Lower lobe of right lung (tissue), 2 donors: Measurements from ENCODE around the gene CSAD. TPM values are rescaled to one million over a fixed set of nuclear protein-coding genes. Genes with fewer than 3 reads are reported as not detected.

Experiments used
- ATAC-seq, 2 donors: fragments of 200-7000 bp; cut with Tn5 transposase; one replicate each; pipeline ENCODE4 v1.9.1; 2020 to 2022; ENCODE audit warnings: mild to moderate bottlenecking in 2 of 2, moderate library complexity in 2 of 2
- DNase-seq: peaks from one replicate; pipeline ENCODE4 v3.0.0-alpha.2; 2020
- H3K27ac ChIP-seq: fragments of 200-600 bp; one replicate; pipeline ENCODE4 v1.8.0; 2022
- H3K27me3 ChIP-seq: fragments of 200-600 bp; one replicate; pipeline ENCODE4 v1.8.0; 2022; ENCODE audit warnings: low read depth
- H3K36me3 ChIP-seq: fragments of 200-600 bp; one replicate; pipeline ENCODE4 v1.8.0; 2022; ENCODE audit warnings: mild to moderate bottlenecking
- H3K4me1 ChIP-seq: fragments of 200-600 bp; one replicate; pipeline ENCODE4 v1.8.0; 2022
- H3K4me3 ChIP-seq: fragments of 200-600 bp; one replicate; pipeline ENCODE4 v1.8.0; 2022; ENCODE audit warnings: mild to moderate bottlenecking
- H3K9me3 ChIP-seq: fragments of 200-600 bp; one replicate; pipeline ENCODE4 v1.8.0; 2022
- intact Hi-C: fragments of 100-400 bp; cut with DNase I; formaldehyde crosslinking; loops from one replicate; pipeline ENCODE4 v1.11.0; 2022
- total RNA-seq: library from RNA; stranded (reverse); fragmentation: NEBNext Ultra II Directional; extraction: Animal tissue kit (Norgen Biotek cat#: 25700); gene quantifications from one replicate; pipeline ENCODE4 v1.2.1, GENCODE V29; 2021
- TF ChIP-seq, protein P1 (sequence below): fragments of 200-600 bp; IDR thresholded peaks from one replicate; pipeline ENCODE4 v1.8.0; 2022; ENCODE audit warnings: antibody characterized with exemption, mild to moderate bottlenecking
- donor health status: DM: no; HTN: yes; CAD: no; lungs with severe emphysema.

CSAD gene
- total RNA-seq, 1 donor from 2014 or later, result 39.2 TPM

DNA sequence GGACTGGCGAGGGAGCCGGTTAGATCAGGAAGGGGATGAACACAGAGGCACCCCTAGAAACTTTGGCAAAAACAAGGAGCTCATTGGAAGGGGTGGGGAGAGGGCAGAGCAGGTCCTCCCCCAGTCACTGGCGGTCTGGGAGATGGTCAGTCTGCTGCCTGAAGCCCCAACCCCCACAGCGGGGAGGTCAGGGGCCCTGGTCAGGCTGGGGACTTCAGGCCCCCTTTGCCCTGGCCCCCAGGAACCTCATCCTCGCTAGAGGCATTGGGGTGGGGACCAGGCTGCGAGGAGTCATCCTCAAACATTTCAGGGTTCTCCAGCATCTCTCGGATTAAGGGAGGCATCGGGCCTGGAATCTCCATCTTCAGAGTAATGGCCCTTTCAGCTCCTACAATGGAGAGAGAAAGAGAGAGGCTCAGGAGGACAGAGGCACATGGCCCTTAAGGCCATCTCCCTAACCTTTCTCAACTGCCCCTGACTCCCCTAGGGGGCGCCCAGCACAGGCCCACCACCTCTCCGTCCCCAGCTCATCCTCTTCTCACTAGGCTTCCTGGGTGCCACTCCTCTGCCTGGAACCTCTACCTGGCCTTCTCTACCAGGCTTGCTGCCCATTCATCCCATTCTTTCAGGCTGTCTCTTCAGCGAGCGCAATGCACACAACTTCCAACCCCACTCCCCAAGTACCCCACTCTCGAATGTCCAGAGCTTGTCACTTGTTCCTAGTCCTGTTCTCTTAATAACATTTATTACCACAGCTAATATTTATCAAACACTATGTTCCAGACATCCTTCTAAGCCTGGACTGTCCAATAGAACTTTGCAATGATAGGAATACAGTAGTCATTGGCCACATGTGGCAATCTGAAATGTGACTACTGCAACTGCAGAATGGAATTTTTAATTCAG, 31.0 kb upstream of the CSAD start:
- Histone ChIP-seq H3K27ac (no peak overlapping the region), H3K4me3 (no peak overlapping the region), H3K27me3 (no peaks in the 10 kb centered on the region), H3K4me1 (peaks cover 67% of the 10 kb centered on the region), H3K9me3 (no peaks in the 10 kb centered on the region), H3K36me3 (peaks cover 53% of the 10 kb centered on the region)
- ATAC-seq (no peak), DNase-seq (no peak)
- TF ChIP-seq, protein P1, sequence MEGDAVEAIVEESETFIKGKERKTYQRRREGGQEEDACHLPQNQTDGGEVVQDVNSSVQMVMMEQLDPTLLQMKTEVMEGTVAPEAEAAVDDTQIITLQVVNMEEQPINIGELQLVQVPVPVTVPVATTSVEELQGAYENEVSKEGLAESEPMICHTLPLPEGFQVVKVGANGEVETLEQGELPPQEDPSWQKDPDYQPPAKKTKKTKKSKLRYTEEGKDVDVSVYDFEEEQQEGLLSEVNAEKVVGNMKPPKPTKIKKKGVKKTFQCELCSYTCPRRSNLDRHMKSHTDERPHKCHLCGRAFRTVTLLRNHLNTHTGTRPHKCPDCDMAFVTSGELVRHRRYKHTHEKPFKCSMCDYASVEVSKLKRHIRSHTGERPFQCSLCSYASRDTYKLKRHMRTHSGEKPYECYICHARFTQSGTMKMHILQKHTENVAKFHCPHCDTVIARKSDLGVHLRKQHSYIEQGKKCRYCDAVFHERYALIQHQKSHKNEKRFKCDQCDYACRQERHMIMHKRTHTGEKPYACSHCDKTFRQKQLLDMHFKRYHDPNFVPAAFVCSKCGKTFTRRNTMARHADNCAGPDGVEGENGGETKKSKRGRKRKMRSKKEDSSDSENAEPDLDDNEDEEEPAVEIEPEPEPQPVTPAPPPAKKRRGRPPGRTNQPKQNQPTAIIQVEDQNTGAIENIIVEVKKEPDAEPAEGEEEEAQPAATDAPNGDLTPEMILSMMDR, result peak; percentile 15
- intact Hi-C loops, result loop anchor here (5.0 kb wide), 1 partner anchor 76 kb away; no protein-coding TSS in a partner anchor

DNA sequence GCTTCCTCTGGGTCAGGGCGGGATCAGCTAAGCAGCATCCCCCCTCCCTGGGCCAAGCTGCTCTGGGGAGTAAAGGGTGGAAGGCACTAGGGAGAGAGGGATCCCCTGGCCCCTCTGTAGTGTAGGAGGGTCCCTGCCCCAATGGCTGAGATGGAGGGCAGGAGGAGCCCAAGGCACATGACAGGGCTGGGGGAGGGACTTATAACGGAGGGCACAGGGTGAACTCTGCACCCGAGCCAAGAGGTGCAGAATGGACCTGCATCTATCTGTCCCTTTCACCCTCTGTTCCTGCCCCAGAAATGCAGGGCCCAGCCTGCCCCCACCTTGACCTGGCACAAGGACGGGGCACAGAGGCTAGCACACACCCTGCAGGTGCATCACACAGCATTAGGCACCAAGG, 30.1 kb upstream of the CSAD start:
- DNase-seq, result no peak
- no peaks in the 10 kb centered on the region for H3K9me3 ChIP-seq
- no peak overlapping the region for H3K27ac ChIP-seq
- intact Hi-C loops, result loop anchor here (5.0 kb wide), 1 partner anchor 76 kb away; no protein-coding TSS in a partner anchor
- peaks cover 53% of the 10 kb centered on the region for H3K36me3 ChIP-seq
- H3K27me3 ChIP-seq, result no peaks in the 10 kb centered on the region
- no peak overlapping the region for H3K4me3 ChIP-seq
- TF ChIP-seq, protein P1, result no peak
- peaks cover 65% of the 10 kb centered on the region for H3K4me1 ChIP-seq
- ATAC-seq, result no peak

DNA sequence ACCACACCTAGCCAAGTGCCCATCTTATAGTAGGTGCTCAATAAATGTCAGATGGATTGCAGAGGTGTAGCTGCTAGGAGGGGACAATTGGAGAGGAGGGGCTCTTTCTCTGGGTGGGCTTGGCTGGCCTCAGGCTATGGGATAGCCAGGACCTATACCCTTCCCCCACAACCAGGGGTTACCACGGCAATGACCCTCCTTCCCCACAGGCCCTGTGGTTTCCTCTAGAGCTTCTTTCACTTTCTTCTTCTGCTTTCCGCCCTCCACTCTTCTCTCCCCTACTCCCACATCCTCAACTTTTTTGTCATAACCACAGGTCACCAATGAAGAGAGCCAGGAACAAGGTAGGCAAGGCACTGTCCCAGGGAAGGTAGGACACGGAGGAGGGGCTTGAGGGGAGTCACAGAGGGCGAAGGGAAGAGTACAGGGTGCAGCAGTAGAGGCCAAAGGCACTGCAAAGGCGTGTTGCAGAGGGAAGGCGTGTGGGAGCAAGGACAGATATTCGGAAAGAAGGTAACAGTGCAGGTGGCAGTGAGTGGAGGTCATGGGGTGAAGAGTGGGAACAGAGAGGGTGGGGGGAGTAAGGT, 28.2 kb upstream of the CSAD start:
- TF ChIP-seq, protein P1, result no peak
- peaks cover 37% of the 10 kb centered on the region for H3K36me3 ChIP-seq
- intact Hi-C loops, result no loop called here
- DNase-seq (no peak), ATAC-seq (peak; percentile 25 to 41)
- H3K27me3 ChIP-seq, result no peaks in the 10 kb centered on the region
- peak overlapping the region; percentile 30 for H3K4me3 ChIP-seq
- H3K4me1 ChIP-seq, result peaks cover 46% of the 10 kb centered on the region
- H3K27ac ChIP-seq, result peak overlapping the region; percentile 46
- no peaks in the 10 kb centered on the region for H3K9me3 ChIP-seq

DNA sequence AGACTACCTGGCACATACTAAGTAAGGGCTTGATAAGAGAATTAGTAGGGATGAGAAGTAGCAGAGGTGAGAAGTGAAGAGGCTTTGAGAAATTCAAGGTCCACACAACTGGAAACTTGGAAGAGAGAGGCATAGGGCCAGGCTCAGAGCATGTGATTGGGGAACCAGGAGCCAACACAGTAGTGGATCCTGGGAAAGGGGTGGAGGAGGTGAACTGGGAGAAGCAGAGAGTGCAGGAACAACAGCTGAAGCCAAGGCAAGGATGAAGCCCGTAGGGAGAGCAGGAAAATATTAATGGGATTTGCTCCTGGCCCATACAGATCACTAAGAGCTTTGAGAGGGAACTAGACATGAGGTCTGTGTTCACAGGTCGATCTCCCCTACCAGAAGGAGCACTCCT, 27.7 kb upstream of the CSAD start:
- TF ChIP-seq, protein P1, result no peak
- ATAC-seq, result no peak
- peaks cover 31% of the 10 kb centered on the region for H3K36me3 ChIP-seq
- H3K4me3 ChIP-seq, result no peak overlapping the region
- peaks cover 41% of the 10 kb centered on the region for H3K4me1 ChIP-seq
- no peak for DNase-seq
- no peaks in the 10 kb centered on the region for H3K27me3 ChIP-seq
- no peaks in the 10 kb centered on the region for H3K9me3 ChIP-seq
- intact Hi-C loops, result no loop called here
- peak overlapping the region; percentile 46 for H3K27ac ChIP-seq

DNA sequence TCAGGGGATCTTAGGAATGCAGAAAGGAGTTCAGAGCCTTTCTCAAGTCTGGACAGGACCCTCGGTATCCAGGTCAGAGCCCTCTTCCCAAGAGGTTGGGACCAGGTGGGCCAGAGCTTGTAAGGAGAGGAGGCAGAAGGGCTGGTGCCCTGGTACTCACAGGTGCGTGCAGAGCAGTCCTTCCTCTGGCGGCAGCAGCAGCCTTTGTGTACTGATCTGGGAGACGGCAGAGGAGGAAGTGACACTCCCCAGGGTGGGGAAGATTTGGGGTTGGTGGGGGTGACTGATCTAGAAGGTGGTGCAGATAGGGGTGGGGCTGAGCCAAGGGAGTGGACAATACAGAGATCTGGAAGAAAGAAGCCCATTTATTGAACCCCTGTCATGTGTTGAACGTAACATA, 26.3 kb upstream of the CSAD start, which contains the start of gene ITGB7:
TSS of gene ITGB7 (minus strand) at position 210 of the 400 bp plus-strand sequence. CDS start 6,808 bp downstream, outside the sequence.
- ATAC-seq, result peak; percentile 20 to 30
- no peak for DNase-seq

More for the DNA sequence above, 26.3 kb upstream of the CSAD start, which contains the start of gene ITGB7:
- intact Hi-C loops, result no loop called here
- TF ChIP-seq, protein P1, result no peak
- Histone ChIP-seq H3K27me3 (no peaks in the 10 kb centered on the region), H3K9me3 (no peaks in the 10 kb centered on the region), H3K36me3 (peaks cover 19% of the 10 kb centered on the region), H3K4me3 (peak within 1 kb of the TSS; percentile 30), H3K27ac (peak within 1 kb of the TSS; percentile 46), H3K4me1 (peaks cover 36% of the 10 kb centered on the region)
